HG03378 (cell line): Measurements from ENCODE around the gene ALPK3.

ENCODE experiments used
- ATAC-seq: cut with Tn5 transposase; IDR thresholded peaks from one replicate; pipeline ENCODE4 v1.9.1; 2021; ENCODE audit warnings: mild to moderate bottlenecking, moderate library complexity; ENCODE audit not compliant: unreplicated experiment

ALPK3 gene

GRCh38 chr15:84798436-84798946, 18.7 kb upstream of the ALPK3 start:
- no peak for ATAC-seq

GRCh38 chr15:84799511-84800187, 17.5 kb upstream of the ALPK3 start:
- ATAC-seq = no peak

- ATAC-seq = no peak
Observed at GRCh38 chr15:84800365-84800806, 16.8 kb upstream of the ALPK3 start.

GRCh38 chr15:84804005-84804900, 12.9 kb upstream of the ALPK3 start:
- ATAC-seq = no peak

- ATAC-seq = no peak
Observed at GRCh38 chr15:84805221-84805620, 11.9 kb upstream of the ALPK3 start.

- no peak for ATAC-seq
Observed at GRCh38 chr15:84807228-84807627, 9.9 kb upstream of the ALPK3 start.

- ATAC-seq = no peak
Observed at GRCh38 chr15:84810073-84810840, 6.9 kb upstream of the ALPK3 start.

GRCh38 chr15:84811151-84811550, 6.0 kb upstream of the ALPK3 start:
- no peak for ATAC-seq

- ATAC-seq = no peak
Observed at GRCh38 chr15:84811828-84812227, 5.3 kb upstream of the ALPK3 start.

GRCh38 chr15:84812842-84813241, 4.3 kb upstream of the ALPK3 start:
- no peak for ATAC-seq

GRCh38 chr15:84813435-84813834, 3.7 kb upstream of the ALPK3 start:
- ATAC-seq = no peak

- no peak for ATAC-seq
Observed at GRCh38 chr15:84813931-84814330, 3.2 kb upstream of the ALPK3 start.

GRCh38 chr15:84814916-84815315, 2.2 kb upstream of the ALPK3 start:
- no peak for ATAC-seq

- no peak for ATAC-seq
Observed at GRCh38 chr15:84817466-84818081, 418 bp downstream of the ALPK3 start.

GRCh38 chr15:84818261-84819131, 1.3 kb downstream of the ALPK3 start:
- no peak for ATAC-seq

GRCh38 chr15:84819291-84819768, 2.2 kb downstream of the ALPK3 start:
- no peak for ATAC-seq

- no peak for ATAC-seq
Observed at GRCh38 chr15:84819791-84820190, 2.6 kb downstream of the ALPK3 start.

- no peak for ATAC-seq
Observed at GRCh38 chr15:84821501-84822021, 4.4 kb downstream of the ALPK3 start.

- ATAC-seq = no peak
Observed at GRCh38 chr15:84822653-84823281, 5.6 kb downstream of the ALPK3 start.
